Hepatocyte (in vitro differentiated cells): Measurements from ENCODE around the gene PNMA8C.

Experiments
- EZH2 ChIP-seq: fragments of 200-600 bp; sonication (generic); IDR thresholded peaks from 2 replicates; pipeline ENCODE4 v1.6.1; 2016; ENCODE audit warnings: antibody characterized with exemption, mild to moderate bottlenecking, borderline replicate concordance
- TF ChIP-seq, protein P1 (sequence below): fragments of 200-600 bp; sonication (generic); IDR thresholded peaks from 2 replicates; pipeline ENCODE4 v1.5.1; 2016; ENCODE audit warnings: antibody characterized with exemption, mild to moderate bottlenecking; ENCODE audit not compliant: poor library complexity

- TF ChIP-seq, protein P1, sequence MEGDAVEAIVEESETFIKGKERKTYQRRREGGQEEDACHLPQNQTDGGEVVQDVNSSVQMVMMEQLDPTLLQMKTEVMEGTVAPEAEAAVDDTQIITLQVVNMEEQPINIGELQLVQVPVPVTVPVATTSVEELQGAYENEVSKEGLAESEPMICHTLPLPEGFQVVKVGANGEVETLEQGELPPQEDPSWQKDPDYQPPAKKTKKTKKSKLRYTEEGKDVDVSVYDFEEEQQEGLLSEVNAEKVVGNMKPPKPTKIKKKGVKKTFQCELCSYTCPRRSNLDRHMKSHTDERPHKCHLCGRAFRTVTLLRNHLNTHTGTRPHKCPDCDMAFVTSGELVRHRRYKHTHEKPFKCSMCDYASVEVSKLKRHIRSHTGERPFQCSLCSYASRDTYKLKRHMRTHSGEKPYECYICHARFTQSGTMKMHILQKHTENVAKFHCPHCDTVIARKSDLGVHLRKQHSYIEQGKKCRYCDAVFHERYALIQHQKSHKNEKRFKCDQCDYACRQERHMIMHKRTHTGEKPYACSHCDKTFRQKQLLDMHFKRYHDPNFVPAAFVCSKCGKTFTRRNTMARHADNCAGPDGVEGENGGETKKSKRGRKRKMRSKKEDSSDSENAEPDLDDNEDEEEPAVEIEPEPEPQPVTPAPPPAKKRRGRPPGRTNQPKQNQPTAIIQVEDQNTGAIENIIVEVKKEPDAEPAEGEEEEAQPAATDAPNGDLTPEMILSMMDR: no peak
- no peak for TF ChIP-seq EZH2
These were observed 19.5 kb downstream of the PNMA8C start for GRCh38 chr19:46409191-46409590.
